NCI-H748 (cell line): ENCODE data around the gene KHK.
"Not testable (repeated sequence)": the region's sequence is repeated elsewhere in the genome, so short reads cannot be mapped to it uniquely, and the experiment has no call there.

Source experiments
- DNase-seq: peaks from one replicate; lab custom pipeline; 2025; ENCODE audit not compliant: unreplicated experiment; lab: John Stamatoyannopoulos, UW

KHK gene

DNA sequence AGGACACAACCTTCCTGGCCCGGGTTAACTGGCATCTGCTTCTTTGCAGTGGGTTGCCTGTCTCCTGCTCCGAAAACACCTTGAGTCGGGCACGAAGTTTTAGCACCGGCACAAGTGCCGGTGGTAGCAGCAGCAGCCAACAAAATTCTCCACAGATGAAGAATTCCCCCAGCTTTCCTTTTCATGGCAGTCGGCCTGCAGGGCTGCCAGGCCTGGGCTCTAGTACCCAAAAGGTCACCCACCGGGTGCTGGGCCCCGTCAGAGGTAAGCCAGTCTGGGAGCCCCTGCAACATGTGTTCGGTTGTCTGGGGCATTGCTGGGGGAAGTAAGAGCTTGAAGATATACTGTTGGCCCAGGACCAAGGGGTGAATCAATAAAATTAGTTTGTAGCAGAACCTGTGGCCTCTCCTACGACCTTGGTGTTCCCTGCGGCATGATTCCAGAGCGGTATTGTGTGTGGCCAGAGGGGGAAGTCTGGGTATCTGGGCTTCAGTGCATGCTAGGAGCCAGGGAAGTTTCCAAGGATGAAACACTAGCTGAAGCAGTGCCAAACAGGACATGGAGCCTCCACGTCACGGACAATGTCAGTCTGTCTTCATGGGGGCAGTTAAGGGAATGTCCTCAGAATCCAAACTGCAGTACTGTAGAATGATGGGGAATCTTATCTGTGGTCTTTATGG, 27.3 kb upstream of the KHK start:
- no peak for DNase-seq

DNA sequence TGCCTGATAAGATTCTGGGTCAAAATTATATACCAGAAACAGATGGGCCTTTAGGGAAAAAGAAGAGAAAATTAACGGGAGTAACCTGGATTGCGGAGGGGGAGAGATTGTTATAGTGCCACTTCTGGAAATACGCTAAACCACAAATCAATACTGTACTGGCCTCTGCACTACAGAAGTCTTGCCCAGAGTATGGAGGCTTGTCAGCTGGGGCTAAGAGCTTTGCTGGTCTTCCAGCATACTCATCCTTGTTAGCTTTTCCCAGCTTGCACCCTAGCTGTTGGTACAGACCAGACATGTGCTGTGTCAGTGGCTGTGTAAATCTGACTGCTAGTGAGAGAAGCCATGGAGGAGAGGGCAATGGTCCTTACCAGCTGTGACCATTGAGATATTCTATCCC, 26.2 kb upstream of the KHK start:
- DNase-seq: no peak

DNA sequence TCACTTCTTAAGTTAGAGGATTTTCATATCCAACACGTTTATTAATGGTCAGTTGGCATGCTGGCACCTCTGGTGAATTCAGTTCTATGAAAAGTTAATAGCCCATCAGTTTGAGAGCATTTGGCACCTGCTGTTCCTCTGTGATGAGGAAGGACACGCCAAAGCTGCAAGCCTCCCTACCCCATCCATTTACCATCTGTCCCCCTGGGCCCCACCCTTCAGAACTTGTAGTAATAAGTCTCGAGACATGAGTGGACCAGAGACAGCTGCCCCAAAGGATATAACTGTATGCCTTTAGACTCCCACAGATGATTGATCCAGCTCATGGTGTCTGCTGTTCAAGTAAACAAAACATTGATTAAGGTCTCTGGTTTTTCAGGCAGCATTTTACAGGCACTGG, 21.4 kb upstream of the KHK start:
- DNase-seq: no peak

DNA sequence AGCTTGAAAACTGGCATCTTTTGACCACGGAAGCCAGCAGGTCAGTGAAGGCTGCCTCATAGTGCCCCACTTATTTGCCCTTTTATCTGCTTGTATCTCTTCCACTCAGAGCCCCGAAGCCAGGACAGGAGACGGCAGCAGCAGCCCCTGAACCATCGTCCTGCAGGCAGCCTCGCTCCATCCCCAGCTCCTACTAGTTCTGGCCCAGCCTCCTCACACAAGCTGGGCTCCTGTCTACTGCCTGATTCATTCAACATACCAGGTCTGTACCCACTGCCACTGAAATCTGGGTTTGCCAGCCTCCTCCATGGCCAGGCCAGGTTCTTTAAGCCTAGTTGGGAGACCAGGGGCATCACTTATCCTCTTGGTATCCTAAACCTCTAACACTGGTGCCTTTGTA, 19.2 kb upstream of the KHK start:
- DNase-seq: no peak

DNA sequence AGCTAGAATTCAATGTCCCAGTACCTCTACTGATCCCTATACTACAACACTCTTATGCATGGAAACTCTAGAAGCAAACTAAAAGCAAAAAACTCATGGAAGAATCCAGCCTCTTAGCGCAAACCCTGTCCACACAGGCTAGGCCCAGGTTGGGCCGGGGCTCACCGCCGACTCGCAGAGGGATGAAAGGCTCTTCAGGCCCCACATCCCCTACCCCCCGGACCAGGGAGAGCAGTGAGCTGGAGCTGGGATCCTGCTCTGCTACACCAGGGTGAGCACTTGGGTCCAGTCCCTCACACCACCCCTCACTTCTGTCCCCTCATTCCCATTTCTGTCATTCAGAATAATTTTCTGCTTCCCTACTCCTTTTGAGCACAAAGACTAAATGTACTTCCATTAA, 17.1 kb upstream of the KHK start:
- DNase-seq: no peak

DNA sequence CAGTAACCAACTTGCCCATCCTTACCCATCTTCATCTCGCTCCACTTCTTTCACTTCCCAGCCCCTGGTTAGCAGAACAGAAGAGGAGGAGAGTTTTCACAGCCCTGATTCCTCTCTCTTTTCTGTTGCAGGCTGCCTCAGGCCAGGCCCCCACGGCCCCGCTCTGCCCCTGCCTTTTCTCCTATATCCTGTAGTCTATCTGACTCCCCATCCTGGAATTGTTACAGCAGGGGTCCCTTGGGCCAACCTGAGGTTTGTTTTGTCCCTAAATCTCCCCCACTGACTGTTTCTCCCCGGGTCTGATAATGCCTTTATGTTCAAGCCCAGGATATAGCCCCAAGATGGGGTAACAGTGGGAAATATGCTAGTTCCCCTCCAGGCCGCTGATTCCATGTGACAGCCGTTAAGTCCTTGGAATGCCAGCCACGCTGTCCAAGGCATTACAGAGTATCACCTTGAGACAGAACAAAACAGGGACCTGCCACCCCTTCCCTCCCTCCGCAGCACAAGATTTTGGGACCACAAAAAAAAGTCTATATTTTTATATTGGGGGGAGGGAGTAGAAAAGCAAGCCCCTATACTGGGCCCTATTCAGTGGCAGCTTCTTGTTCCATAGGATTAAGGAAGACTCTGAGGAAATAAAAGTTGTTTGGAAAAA, 16.5 kb upstream of the KHK start:
- DNase-seq: no peak

DNA sequence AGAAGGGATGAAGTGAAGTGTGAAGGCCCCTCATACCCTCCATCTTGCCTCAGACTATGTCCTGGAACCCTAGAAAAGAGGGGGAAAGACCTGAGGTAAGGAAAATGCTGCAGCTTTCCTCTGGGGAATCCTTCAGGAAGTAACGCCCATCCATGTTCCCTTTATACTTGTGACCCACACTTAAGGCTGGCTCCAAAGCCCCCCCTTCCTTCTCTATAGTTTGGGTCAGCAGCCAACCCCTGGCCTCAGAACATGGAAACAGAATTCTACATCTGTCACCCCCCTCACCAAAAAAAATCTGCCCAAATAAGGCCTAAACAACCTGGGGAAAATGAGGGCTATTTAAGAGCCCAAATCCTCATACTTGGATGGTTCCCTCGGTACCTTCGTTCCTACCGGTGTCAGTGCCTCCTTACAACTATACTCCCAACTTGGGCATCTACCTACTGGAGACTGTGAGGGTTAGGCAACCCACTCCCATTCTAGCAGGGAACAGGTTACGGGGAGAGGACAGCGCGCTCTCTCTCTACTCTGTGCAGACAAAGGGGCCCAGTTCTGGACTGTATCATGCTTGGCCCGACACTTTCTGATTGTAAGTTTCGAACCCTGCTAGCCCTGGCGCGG, 15.8 kb upstream of the KHK start:
- DNase-seq: no peak

DNA sequence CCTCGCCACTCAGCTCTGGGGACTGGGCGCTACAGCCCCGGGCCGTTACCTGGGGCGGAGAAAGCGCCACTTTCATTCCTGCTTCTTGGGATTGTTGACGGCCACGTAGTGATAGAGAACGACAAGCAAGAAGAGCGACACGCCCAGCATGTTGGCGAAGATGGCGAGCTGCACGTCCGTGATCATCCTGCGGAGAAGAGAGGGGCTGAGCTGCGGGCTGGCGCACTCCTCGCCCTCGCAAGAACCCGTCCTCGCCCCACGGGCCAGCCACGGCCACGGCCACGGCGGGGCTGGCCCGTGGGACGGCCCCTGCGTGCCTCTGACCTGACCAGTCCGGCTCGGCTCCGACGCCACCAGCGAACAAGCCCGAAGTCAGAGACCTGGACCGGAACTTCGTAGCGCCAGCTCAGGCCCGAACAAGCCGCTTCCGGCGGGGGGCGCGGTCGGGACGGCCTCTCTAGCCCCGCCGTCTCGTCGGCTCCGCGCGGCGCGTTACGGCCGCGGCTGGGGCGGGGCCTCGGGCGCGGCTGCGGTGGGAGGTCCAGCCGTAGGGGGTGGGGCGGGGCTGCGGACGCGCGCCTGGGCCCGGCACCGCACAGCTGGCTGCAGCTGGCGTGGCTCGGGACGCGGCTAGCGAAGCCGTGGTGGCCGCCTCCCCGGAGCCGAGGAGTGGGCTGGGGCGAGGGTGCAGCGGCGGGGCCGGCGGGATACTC, 15.1 kb upstream of the KHK start, which contains the start of gene OST4:
TSS of gene OST4 (minus strand) at position 378 of the 713 bp plus-strand sequence.
- peak; percentile 94 for DNase-seq

DNA sequence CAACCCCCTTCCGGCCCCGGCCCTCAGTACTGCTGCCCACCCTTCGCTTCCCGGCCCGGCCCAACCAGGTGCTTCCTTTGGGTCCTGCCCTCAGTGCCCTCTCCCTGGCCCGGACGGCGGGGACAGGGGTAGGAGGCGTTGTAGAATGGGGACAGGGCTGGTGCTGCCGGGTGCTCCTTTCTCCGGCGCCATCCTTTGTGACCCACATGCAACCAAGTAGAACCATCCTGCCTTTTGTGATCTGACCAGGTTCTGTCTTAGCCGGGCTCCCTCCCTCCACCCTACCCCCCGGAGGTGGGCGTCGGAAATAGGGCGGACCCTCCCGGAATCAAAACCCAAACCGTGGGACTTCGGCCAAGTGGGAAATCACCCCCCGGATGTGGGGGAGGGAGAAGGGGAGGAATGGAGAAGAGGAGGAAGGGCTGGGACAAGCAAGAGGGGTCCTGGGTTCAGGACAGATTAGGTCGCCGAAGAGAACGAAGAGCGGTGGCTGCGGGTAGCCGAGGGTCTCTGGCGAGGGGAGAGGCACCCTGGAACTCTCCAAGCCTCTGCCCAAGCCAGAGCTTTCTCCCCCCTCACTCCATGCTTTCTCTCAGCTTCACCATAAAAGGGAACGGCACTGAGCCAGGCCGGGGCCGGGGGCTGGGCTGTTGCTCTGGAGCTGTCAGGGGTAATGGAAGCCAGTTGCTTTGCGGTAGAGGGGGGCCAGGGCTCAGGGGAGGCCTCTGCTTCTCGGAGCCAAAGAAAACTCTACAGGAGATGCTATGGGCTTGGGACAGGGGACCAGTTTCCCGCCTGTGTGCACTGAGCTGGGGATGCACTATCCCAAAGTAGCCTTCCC, 14.4 kb upstream of the KHK start:
- peak; percentile 42 for DNase-seq

DNA sequence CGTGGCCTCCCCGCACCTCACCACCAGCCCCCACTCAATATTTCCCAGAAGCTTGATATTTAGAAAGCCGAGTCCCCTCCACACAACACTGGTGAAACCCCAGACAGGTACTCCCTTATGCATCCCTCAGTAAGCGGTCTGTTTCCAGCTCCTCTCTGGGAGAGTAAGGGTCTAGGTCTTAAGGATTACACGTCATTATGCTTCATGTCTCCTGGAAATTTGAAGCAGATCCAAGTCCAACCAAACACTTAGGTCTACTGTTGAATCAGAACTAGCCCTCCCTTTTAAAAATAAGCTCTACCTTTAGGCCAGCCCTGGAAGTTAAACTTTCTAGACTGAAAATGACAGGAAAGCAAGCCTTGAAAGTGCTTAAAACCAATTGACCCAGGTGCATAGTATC, 13.7 kb upstream of the KHK start:
- no peak for DNase-seq

DNA sequence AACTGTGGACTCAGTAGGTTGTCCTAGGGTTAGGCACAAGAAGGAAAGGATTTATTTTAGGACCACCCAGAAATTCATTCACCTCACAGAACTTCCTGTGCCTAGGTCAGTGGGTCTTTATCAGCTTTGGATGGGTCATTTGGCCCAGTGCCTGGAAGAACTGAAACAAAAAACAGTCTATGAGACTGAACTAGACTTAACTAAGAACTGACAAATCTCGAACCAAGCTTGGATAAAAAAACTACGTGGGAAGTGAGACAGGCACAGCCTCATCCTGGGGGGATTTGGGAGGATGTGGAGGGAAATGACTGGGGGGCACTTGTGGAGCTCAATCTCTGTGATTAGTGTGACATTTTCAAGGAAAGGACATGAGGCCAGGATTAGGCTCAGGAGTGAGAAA, 12.8 kb upstream of the KHK start:
- DNase-seq: no peak

DNA sequence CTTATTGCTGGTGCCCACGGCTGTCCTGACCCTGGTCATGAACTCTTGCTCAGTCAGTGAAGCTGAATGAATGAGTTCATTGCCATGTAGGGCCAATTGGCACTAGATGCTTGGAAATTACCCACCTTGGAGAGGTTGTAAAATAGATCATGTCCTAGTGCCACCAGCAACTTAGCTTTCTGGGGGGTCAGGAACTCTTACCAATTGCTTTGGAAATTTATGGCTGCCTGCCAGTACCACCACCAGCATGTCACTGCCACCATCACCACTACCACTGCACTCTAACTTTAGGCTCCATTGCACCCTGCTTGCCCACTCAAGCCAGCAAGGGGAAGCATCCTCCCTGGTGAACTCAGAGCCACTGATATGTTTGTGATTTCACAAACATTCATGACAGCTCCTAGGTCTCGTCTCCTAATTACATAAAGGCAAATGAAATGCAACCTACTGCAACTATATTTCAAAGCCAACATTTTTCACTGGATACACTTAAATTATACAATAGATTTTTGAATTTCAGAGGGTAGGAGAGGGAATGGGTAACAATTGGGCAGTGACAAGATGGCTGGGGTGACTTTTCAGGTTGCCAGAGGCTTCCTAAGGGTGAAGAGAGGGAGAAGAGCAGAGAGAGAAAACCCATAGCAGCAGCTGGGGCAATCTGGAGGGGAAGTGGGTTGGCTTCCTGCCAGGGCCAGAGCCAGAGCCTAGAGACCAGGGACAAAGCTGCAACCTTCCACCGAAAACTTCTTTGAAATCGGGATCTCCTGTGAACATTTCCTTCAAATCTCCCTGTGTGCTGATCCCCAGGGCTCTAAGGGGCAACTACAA, 11.6 kb upstream of the KHK start:
- peak; percentile 8 for DNase-seq

DNA sequence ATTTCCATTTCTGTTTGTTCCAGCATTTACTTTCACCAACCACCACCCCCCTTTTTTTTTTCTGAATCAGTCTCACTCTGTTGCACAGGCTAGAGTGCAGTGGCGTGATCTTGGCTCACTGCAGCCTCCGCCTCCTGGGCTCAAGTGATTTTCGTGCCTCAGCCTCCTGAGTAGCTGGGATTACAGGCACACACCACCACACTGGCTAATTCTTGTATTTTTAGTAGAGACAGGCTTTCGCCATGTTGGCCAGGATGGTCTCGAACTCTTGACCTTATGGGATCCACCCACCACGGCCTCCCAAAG, 11.1 kb upstream of the KHK start:
- DNase-seq: not testable (repeated sequence)

DNA sequence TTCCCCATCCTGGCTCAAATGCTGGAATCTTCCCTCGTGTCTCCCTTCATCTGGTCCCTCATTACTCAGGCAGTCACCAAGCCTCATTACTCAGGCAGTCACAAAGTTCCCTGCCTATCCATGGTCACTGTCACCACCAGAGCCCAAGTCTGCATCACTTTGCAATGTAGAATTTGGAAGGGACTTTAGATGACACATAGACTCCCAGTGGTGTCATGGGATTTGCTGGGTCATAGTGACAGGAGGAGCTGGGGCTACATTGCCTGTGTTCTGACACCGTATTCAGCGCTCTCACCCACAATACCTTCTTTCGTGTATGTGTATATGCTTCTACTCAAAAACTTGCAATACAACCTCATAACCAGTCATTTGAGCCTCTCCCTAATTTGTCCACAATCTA, 10.2 kb upstream of the KHK start:
- DNase-seq: no peak

DNA sequence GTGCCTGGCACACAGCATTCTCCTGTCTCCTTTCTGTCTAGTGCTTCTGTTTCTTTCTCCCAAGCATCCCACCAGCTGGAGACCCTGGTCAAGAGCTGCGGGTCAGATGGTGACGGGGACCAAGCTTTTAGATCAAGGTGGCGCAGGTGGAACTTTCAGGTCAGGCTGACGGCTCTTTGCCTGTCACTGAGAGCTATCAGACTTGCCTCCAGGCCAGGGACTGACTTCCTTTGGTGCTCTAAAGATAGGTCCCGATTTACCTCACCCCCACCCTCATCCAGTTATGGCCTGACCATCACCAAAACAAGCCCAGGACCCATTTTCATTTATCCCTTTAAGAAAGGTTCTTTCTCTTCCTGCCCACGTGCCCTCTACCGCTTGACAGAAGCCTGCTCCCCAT, 9.3 kb upstream of the KHK start:
- no peak for DNase-seq

DNA sequence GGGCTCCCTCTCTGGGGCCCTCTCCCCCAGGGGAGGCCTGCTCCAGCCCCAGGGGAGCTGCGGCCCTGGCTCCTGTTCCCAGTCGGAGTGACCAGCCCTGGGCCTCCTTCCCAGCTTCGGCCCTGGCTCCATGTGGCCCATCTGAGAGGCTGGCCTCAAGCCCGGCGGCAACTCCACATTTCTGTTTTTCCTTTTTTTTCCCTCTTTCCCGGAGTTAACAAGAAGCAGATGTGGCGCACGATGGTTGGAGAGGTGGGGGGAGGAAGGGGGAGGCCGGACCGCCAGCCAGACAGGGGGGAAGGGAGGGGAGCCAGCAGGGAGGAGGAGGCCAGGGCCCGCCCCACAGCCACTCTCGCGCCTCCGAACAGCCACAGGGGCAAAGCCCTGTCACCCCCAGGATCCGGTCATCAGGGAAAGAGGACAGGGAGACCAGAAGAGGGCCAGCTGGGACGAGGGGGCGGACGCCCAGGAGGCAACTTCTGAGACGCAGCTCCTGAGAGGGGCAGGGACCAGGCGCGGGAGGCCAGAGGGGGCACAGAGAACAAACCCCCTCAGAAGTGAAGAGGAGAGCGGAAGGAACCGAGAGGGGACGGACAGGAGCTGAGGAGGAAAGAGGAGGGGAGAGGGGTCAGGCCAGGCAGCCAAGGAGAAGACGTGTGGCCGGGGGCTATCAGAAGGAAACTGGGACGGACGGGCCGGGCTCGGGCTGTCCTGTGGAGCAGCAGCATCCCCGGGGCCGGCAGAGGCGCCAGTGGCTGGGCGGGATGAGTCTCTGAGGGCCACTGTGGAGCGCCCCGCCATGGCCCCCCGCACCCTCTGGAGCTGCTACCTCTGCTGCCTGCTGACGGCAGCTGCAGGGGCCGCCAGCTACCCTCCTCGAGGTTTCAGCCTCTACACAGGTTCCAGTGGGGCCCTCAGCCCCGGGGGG, 8.0 kb upstream of the KHK start, which contains the start of gene EMILIN1:
TSS of gene EMILIN1 (plus strand) at position 349 of the 928 bp plus-strand sequence. CDS start at position 800, 451 bp downstream.
- no peak for DNase-seq

DNA sequence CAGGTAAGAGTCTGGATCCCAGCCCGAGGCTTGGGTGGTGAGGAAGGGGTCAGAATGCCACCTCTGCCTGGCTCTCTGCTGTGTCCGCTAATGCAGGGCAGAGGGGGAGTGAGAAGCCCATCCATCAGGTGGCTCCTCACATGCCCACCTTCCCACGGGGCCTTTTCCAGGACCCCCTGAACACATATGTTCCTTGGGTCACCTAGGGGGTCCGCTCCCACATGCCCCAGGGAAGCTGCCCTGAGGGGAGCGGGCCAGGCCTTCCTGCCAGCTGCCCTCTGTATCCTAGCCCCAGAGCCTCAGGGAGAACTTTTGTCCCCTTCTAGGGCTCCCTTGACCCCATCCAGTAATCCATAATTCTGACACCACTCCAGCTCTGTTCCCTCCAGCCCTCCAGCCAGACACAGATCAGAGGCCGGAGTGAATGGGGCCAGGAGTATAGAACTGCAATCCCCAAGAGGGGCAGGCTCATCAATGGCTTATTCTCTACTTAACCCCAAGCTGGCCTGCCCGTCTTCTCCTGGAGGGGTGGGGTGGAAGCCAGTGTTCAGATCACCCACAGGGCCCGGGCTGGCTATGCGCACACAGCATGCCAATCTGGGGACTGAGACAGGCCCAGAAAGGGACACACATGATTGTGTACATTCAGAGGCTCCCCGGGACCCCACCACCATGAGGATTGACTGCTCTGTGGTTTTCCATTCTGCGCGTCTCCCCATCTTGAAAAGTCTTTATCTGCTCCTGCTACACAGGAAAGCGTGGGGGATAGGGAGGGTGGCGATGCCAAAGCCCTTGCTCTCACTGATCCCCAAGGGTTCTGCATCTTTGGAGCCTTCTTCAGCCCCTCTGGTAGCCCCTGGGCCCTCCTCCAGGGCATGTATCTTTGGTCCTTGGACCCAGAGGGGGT, 7.1 kb upstream of the KHK start:
- DNase-seq: no peak

DNA sequence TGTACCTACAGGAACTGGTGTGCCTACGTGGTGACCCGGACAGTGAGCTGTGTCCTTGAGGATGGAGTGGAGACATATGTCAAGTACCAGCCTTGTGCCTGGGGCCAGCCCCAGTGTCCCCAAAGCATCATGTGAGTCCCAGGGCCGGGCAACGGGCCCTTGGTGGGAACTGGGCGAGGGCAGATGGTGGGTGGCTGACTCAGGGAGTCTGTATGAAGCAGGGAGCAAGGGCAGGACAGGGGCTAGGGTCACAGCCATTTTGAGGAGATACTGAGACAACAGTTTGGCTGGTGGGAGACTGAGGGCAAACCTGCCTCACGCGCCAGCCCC, 6.5 kb upstream of the KHK start:
- no peak for DNase-seq
